GM08714 (cell line): ENCODE results near the gene GPR22.

Source experiments
- H3K4me3 ChIP-seq: fragments of 200-500 bp; sonication (Bioruptor generic); 2 replicates; pipeline ENCODE4 v1.5.1; 2014; ENCODE audit warnings: mild to moderate bottlenecking, low read length, inconsistent platforms
- ZNF274 ChIP-seq: IDR thresholded peaks from 2 replicates; pipeline ENCODE4 v1.6.1; 2012; ENCODE audit warnings: mild to moderate bottlenecking, low read depth, low read length

The GPR22 gene

GRCh38 chr7:107495516-107495915 is 25.7 kb downstream of the GPR22 start:
- H3K4me3 ChIP-seq, result no peak overlapping the region
- no peak for TF ChIP-seq ZNF274

- no peak overlapping the region for H3K4me3 ChIP-seq
- TF ChIP-seq ZNF274, result no peak
Observed at GRCh38 chr7:107499731-107500130, 29.9 kb downstream of the GPR22 start.

GRCh38 chr7:107501593-107501992 is 31.7 kb downstream of the GPR22 start:
- no peak overlapping the region for H3K4me3 ChIP-seq
- TF ChIP-seq ZNF274, result no peak

- TF ChIP-seq ZNF274, result no peak
- H3K4me3 ChIP-seq, result no peak overlapping the region
Observed at GRCh38 chr7:107502154-107502553, 32.3 kb downstream of the GPR22 start.

GRCh38 chr7:107502797-107503196 is 32.9 kb downstream of the GPR22 start:
- H3K4me3 ChIP-seq, result no peak overlapping the region
- TF ChIP-seq ZNF274, result no peak

- no peak overlapping the region for H3K4me3 ChIP-seq
- TF ChIP-seq ZNF274, result no peak
Observed at GRCh38 chr7:107503687-107504086, 33.8 kb downstream of the GPR22 start.

- TF ChIP-seq ZNF274, result no peak
Observed at GRCh38 chr7:107505362-107505761, 35.5 kb downstream of the GPR22 start.

GRCh38 chr7:107505997-107506673 is 36.3 kb downstream of the GPR22 start:
- H3K4me3 ChIP-seq, result no peak overlapping the region
- no peak for TF ChIP-seq ZNF274

More at GRCh38 chr7:107505362-107505761, 35.5 kb downstream of the GPR22 start:
- no peak overlapping the region for H3K4me3 ChIP-seq

GRCh38 chr7:107506674-107507339 is 37.0 kb downstream of the GPR22 start:
- no peak overlapping the region for H3K4me3 ChIP-seq
- no peak for TF ChIP-seq ZNF274
